ENCODE results near the gene FRRS1L. TPM values are rescaled to one million over a fixed set of nuclear protein-coding genes. Genes with fewer than 3 reads are reported as not detected.

The FRRS1L gene
- total and polyA plus RNA-seq, 2 of the 4 experiments (the other 2 are of a cell fraction), result under 0.01 to 0.05 TPM

GRCh38 chr9:109138421-109138820, 28.6 kb downstream of the FRRS1L start:
- no TSS peak for BruUV-seq (replicated peaks)
- Histone ChIP-seq H3K9ac (ENCODE audit: low read depth, low read length) (no peak overlapping the region), H3K18ac (ENCODE audit: low read depth, low read length) (no peak overlapping the region), H2AFZ (replicated peaks; ENCODE audit: low read length, poor library complexity) (no peak overlapping the region), H4K5ac (ENCODE audit: low read depth, low read length) (no peak overlapping the region), H3K56ac (ENCODE audit: extremely low read depth, insufficient read depth, low read length) (no peak overlapping the region), H3K27ac (ENCODE audit: insufficient read depth, low read length) (no peak overlapping the region), H3K14ac (replicated peaks; ENCODE audit: low read depth, low read length) (no peak overlapping the region), H2BK5ac (ENCODE audit: low read depth, low read length, poor library complexity, severe bottlenecking) (no peak overlapping the region), H3K36me3 (ENCODE audit: control insufficient read depth, insufficient read depth, low read length) (no peaks in the 10 kb centered on the region), H3K4ac (ENCODE audit: low read depth, low read length) (no peak overlapping the region), H2AK5ac (ENCODE audit: low read depth, low read length) (no peak overlapping the region), H2BK15ac (ENCODE audit: low read depth, low read length) (no peak overlapping the region), H2BK120ac (ENCODE audit: low read depth, low read length) (no peak overlapping the region), H3K23ac (ENCODE audit: low read depth, low read length) (no peak overlapping the region), H3K9me1 (ENCODE audit: insufficient read depth, low read length) (no peaks in the 10 kb centered on the region), H4K91ac (ENCODE audit: insufficient read depth, low read depth, low read length) (no peak overlapping the region), H2AK9ac (replicated peaks; ENCODE audit: low read depth, low read length, poor library complexity) (no peak overlapping the region), H3K79me1 (ENCODE audit: low read depth in 1 of 2, low read length in 2 of 2) (no peaks in the 10 kb centered on the region), H2BK20ac (ENCODE audit: low read depth, low read length) (no peak overlapping the region), H4K20me1 (ENCODE audit: insufficient read depth, low read length) (no peaks in the 10 kb centered on the region), H4K8ac (ENCODE audit: low read depth in 2 of 2, low read length in 2 of 2) (no peak overlapping the region), H3K4me2 (ENCODE audit: low read depth, low read length) (no peak overlapping the region), H3K9me3 (ENCODE audit: control insufficient read depth, insufficient read depth, low read length) (no peaks in the 10 kb centered on the region), H3K4me1 (ENCODE audit: control insufficient read depth, insufficient read depth, low read length) (no peaks in the 10 kb centered on the region), H3K4me3 (ENCODE audit: insufficient read depth, low read depth, low read length) (no peak overlapping the region), H3K27me3 (ENCODE audit: control insufficient read depth, insufficient read depth, low read length) (peaks cover 8% of the 10 kb centered on the region)
- TF ChIP-seq SMC3 (IDR thresholded peaks at IDR 0.05; ENCODE audit: low read depth, low read length) (no peak), MAZ (IDR thresholded peaks at IDR 0.05; ENCODE audit: borderline replicate concordance, low read depth, low read length) (no peak), CEBPB (IDR thresholded peaks at IDR 0.05; ENCODE audit: low read depth, low read length) (no peak), POLR2A (IDR thresholded peaks at IDR 0.05; ENCODE audit: low read depth, low read length) (no peak), CHD1 (IDR thresholded peaks at IDR 0.05; ENCODE audit: low read depth, low read length) (no peak), NFE2L2 (IDR thresholded peaks at IDR 0.05; ENCODE audit: low read depth, low read length) (no peak), RFX5 (IDR thresholded peaks at IDR 0.05; ENCODE audit: low read depth, low read length) (no peak), RCOR1 (IDR thresholded peaks at IDR 0.05; ENCODE audit: insufficient replicate concordance, low read length) (no peak), MXI1 (IDR thresholded peaks at IDR 0.05; ENCODE audit: borderline replicate concordance, low read depth, low read length) (no peak), FOS (IDR thresholded peaks at IDR 0.05; ENCODE audit: low read depth, low read length) (no peak), USF2 (IDR thresholded peaks at IDR 0.05; ENCODE audit: low read depth, low read length) (no peak), RAD21 (IDR thresholded peaks at IDR 0.05; ENCODE audit: low read length) (no peak), BHLHE40 (IDR thresholded peaks at IDR 0.05; ENCODE audit: low read depth, low read length) (no peak), MAFK (IDR thresholded peaks at IDR 0.05; ENCODE audit: low read depth, low read length) (no peak)
- TF ChIP-seq, protein P1, sequence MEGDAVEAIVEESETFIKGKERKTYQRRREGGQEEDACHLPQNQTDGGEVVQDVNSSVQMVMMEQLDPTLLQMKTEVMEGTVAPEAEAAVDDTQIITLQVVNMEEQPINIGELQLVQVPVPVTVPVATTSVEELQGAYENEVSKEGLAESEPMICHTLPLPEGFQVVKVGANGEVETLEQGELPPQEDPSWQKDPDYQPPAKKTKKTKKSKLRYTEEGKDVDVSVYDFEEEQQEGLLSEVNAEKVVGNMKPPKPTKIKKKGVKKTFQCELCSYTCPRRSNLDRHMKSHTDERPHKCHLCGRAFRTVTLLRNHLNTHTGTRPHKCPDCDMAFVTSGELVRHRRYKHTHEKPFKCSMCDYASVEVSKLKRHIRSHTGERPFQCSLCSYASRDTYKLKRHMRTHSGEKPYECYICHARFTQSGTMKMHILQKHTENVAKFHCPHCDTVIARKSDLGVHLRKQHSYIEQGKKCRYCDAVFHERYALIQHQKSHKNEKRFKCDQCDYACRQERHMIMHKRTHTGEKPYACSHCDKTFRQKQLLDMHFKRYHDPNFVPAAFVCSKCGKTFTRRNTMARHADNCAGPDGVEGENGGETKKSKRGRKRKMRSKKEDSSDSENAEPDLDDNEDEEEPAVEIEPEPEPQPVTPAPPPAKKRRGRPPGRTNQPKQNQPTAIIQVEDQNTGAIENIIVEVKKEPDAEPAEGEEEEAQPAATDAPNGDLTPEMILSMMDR (conservative IDR thresholded peaks at IDR 0.05; ENCODE audit: low read depth, low read length), result no peak
- TF ChIP-seq, protein P2, sequence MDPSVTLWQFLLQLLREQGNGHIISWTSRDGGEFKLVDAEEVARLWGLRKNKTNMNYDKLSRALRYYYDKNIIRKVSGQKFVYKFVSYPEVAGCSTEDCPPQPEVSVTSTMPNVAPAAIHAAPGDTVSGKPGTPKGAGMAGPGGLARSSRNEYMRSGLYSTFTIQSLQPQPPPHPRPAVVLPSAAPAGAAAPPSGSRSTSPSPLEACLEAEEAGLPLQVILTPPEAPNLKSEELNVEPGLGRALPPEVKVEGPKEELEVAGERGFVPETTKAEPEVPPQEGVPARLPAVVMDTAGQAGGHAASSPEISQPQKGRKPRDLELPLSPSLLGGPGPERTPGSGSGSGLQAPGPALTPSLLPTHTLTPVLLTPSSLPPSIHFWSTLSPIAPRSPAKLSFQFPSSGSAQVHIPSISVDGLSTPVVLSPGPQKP (IDR thresholded peaks at IDR 0.05; ENCODE audit: borderline replicate concordance, low read depth, low read length), result no peak
- no peak for ATAC-seq (ENCODE audit: low read depth)
- in situ Hi-C loops (cut with MboI; ENCODE audit: low sequenced_read_pairs), result no loop called here
- intact Hi-C loops (cut with micrococcal nuclease), result no loop called here
- dilution Hi-C loops (cut with HindIII; ENCODE audit: low sequenced_read_pairs, unreplicated experiment), result no loop called here
- WGBS, 2 experiments (ENCODE audit: extremely low coverage in 2 of 2, insufficient read length in 1 of 2), result no CpG with 5 or more reads among the region's 2 CpGs
- ChIA-PET CTCF (no interaction called here), POLR2A (ENCODE audit: unreplicated experiment) (no interaction called here)
- DNase-seq, result no peak

Data from IMR-90 (cell line).